GM13977 (cell line): ENCODE results near the gene ARTN.

ENCODE experiments used
- DNase-seq: peaks from one replicate; pipeline ENCODE4 v3.0.0; 2012; ENCODE audit warnings: low spot score
- in situ Hi-C: fragments of 300-500 bp; cut with MboI; formaldehyde crosslinking; loops from one replicate; pipeline ENCODE4 v1.12.0; 2022; ENCODE audit warnings: low sequenced_read_pairs, low pct_unique_long_range_greater_than_20kb, mixed read lengths, inconsistent platforms; ENCODE audit not compliant: unreplicated experiment
- TF ChIP-seq, protein P1 (sequence below): IDR thresholded peaks from 2 replicates; pipeline ENCODE4 v1.5.1; 2012; ENCODE audit warnings: mild to moderate bottlenecking, control low read depth; ENCODE audit not compliant: insufficient read depth; ENCODE audit errors: extremely low read depth, missing control alignments

The ARTN gene

DNA sequence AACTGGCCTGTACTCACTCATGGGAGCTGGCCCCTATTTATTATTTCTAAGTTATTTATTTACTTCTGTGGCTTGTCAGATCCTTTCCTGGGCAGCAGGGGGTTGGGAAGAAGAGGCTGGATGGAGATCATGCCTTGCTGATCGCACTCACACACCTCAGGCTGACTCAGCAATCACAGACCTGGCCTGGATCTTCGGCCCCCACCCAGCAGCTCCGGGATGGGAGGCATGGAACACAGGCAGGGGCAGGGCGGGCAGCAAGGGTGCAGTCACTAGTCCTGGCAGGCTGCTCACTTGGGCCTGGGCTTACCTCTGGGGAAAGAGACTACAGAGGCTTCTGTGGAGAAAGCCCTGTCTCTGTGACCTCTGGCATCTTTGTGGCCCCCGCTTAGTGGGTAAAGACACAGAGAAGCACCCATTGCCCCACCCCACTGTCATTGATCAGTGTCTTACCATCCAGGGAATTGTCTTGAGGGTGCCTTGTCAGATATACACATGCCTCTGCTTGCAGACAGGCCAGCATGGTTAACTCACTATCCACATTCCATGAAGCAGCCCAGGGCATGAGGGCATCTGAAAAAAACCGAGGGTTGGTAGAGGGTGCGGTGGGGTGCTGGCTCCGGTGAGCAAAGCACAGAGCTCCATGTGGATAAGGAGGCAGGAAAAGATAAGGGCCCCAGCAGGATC lies 3.7 kb downstream of the ARTN start:
- DNase-seq, result no peak
- in situ Hi-C loops, result loop anchor here (10.0 to 25.0 kb wide), 2 partner anchors 173 to 400 kb away; partner anchors contain the start of gene PTPRF
- TF ChIP-seq, protein P1, sequence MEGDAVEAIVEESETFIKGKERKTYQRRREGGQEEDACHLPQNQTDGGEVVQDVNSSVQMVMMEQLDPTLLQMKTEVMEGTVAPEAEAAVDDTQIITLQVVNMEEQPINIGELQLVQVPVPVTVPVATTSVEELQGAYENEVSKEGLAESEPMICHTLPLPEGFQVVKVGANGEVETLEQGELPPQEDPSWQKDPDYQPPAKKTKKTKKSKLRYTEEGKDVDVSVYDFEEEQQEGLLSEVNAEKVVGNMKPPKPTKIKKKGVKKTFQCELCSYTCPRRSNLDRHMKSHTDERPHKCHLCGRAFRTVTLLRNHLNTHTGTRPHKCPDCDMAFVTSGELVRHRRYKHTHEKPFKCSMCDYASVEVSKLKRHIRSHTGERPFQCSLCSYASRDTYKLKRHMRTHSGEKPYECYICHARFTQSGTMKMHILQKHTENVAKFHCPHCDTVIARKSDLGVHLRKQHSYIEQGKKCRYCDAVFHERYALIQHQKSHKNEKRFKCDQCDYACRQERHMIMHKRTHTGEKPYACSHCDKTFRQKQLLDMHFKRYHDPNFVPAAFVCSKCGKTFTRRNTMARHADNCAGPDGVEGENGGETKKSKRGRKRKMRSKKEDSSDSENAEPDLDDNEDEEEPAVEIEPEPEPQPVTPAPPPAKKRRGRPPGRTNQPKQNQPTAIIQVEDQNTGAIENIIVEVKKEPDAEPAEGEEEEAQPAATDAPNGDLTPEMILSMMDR, result no peak

DNA sequence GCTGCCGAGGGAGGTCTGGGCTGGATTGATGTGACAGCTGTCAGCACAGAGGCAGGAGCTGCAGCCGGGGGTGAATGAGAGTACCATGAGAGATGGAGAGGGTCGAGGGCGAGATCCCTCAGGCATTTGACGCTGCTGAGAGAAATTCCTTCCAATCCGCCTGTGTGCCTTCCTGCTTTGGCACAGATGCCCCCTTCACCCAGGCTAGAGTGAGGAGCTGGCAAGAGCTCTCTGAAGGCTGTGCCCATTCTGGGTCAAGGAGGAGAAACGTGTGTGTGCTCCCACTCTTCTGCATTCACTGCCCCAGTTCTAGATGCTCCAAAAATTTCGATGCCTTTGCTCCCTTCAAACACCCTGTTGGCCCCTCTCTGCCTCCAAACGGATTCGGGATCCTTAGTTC lies 4.8 kb downstream of the ARTN start:
- no peak for DNase-seq
- TF ChIP-seq, protein P1, result no peak
- in situ Hi-C loops, result loop anchor here (10.0 to 25.0 kb wide), 2 partner anchors 174 to 401 kb away; partner anchors contain the start of gene PTPRF

DNA sequence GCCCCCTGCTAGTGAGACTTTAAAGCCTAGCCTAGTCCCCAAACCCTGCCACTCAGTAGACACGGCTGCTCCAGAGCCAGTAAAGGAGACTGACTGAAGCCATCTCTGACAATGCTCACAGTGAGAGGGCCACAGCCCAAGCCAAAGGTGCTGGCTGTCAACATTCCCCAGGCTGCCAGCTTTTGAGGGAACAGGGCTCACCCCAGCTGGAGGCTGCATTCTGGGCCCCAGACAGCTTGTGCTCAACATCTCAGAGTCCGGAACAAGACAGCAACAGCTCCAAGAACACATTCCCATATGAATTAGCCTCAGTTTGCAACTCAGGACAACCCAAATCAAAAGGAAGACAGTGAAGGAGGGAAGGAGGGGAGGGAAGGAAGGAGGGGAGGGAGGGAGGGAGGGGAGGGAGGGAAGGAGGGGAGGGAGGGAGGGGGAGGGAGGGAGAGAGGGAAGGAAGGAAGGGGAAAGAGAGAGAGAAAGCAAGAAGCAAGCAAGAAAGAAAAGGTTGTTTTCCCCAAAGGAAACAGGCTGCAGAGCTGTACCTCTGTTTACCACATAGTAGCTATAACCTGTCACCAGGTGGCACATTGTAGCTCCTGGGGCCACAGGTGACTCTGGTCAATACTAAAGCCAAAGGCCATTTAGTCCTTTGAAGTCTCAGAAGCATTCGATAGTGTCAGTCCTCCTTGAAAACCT lies 5.4 kb downstream of the ARTN start:
- in situ Hi-C loops, result loop anchor here (10.0 to 25.0 kb wide), 2 partner anchors 174 to 402 kb away; partner anchors contain the start of gene PTPRF
- no peak for DNase-seq
- TF ChIP-seq, protein P1, result no peak

DNA sequence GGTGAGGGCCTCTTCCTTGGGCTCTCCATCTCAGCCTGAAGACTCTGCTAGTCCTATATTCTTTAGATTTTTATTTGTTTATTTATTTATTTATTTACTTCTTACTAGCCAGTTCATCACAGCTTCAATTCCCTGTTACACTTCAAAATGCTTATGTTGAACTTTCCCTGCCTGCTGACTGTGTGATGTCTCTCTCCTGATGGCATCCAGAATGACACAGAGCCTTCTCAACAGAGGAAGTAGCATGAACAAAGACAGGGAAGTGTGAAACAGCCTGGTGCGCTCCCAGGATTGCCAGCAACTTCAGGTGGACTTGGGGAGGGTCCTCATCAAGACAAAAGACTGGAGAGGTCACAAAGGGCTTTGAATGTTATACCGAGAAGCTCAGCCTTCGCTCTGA lies 8.8 kb downstream of the ARTN start:
- TF ChIP-seq, protein P1, result no peak
- no peak for DNase-seq
- in situ Hi-C loops, result loop anchor here (25.0 kb wide), 1 partner anchor 405 kb away; the partner anchor contains the start of gene PTPRF

DNA sequence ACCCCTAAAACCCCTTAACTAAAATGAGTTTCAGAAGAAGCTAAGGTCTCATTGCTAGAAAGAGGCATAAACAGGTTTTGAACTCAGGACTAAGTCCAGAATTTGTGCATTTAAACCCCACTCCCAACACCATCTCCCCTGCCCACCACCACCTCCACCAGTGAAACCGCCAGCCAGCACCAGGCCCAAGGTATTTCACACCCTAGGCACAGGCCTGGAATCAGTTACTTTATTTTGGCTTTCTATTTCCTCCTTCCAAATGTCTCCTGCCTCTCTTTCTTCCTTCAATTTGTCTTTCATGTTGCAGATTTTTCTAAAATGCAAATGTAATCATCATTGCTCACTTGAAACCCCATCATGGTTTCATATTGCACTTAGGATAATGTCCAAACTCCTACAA lies 11.3 kb downstream of the ARTN start:
- TF ChIP-seq, protein P1, result no peak
- in situ Hi-C loops, result loop anchor here (25.0 kb wide), 1 partner anchor 408 kb away; the partner anchor contains the start of gene PTPRF
- no peak for DNase-seq

DNA sequence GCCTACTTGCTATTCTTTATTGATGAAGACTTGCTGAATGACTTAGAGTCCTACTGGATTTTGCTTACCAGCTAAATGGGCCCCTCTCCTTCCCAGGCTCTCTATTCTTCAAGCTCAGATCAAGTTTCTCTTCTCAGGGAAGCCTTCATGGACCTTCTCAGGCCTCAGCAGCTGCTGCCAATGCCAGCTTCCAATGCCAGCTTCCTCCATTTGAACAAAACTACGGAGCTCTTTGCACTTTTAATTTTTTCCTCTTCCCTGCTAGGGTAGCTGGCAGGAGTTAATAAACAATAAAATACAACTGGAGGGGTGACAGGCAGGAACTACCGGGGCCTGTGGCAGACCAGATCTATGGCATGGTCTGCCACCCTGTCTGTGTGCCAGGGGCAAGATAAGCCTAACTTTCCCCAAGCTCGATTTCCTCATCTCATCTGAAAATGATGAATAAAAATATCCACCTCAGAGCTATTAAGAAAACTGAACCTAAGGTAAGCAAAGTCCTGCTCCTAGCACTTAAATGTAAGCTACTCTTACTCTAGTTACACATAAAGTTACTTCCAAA lies 12.2 kb downstream of the ARTN start:
- no peak for DNase-seq
- in situ Hi-C loops, result loop anchor here (25.0 kb wide), 1 partner anchor 408 kb away; the partner anchor contains the start of gene PTPRF
- TF ChIP-seq, protein P1, result no peak
